Ureter (tissue), 1 donor: Measurements from ENCODE around the gene PADI2. TPM values are rescaled to one million over a fixed set of nuclear protein-coding genes. Genes with fewer than 3 reads are reported as not detected.

Source experiments
- DNase-seq: peaks from one replicate; pipeline ENCODE4 v3.0.0-alpha.2; 2020; ENCODE audit warnings: low spot score
- total RNA-seq: library from RNA; stranded (reverse); gene quantifications from one replicate; pipeline ENCODE4 v1.2.4, GENCODE V29; 2023
- donor health status: DM: yes; HTN: yes; CAD: no.

PADI2 gene
- 1.8 TPM for total RNA-seq

DNA sequence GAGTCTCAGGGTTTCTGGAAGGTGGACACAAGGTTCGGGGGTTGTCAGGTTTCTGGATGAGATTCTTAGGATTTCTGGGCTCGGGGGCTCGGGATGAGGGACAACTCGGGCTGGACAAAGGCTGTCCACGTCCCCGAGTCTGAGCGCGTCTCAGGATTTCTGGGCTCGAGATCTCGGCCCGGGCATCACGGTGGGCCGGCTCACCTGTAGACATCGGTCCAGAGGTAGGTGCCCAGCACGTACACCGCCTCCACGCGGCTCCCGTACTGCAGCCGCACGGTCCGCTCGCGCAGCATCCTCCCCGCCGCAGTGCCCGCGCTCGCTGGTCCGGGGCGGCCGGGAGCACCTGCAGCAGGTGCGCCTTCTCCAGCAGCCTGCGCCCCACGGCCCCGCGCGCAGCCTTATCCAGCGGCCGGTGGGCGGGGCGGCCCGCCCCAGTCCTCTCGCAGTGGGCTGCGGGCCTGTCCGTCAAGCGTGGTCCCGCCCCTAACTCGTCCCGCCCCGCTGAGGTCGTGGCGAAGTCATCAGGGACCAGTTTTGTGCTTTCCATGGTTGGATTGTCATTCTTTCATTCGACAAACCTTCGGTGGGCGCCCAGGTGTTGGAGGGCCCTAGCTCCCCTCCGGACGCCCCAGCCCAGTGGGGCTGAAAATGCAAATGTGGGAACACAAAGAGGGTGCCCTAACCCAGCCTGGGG is at the start of gene PADI2:
TSS of gene PADI2 (minus strand) at position 376 of the 697 bp plus-strand sequence. CDS start at position 296, 80 bp downstream.
- peak; percentile 65 for DNase-seq

DNA sequence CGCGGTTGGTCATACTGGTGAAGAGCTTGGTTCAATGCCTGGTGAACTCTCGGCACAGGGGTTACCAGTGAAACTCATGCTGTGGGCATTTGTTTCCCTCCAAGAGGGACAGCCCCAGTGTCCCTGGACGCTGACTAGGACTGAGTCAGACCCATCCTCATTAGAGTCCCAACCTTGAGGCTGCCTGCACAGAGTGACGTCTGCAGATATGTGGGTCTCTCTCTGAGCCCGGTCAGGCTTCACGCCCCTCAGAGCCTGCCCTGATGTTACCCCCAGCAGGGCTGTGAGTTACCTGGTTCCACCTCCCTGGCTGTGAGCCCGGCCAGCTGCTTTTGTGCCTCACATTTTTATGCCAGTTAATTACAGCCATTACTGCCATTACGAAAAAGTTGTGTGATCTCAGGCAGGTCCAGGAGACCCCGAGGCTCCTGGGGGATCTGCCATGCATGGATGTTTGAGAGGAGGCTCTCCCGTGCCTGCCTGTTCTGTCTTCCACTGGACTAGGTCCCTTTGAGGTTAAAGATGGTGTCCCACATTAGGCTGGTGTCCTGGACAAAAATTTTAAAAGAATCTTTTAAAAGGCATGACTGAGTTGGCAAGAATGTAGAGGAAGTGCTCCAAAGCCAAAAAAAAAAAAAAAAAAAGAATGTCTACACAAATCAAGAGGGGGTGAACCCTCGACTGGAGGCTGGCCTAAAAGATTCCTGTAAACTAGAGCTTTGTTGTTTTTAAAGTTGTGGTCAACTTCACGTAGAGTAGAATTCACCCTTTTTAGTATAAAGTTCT is 49.0 kb upstream of the PADI2 start:
- no peak for DNase-seq

DNA sequence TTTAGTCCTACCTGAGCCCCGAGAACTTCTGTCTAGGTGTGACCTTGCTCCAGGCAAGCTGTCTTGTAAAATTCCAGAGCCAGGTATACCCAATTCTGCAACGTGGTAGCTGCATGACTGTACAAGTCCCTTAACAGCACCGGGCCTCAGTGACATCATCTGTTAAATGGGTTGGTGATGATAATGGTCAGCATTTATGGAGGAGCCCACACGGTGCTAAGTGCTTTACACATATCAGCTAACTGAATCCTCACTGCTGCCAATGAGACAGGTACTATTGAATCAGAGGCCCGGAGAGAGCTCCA is 48.5 kb upstream of the PADI2 start:
- DNase-seq, result no peak

DNA sequence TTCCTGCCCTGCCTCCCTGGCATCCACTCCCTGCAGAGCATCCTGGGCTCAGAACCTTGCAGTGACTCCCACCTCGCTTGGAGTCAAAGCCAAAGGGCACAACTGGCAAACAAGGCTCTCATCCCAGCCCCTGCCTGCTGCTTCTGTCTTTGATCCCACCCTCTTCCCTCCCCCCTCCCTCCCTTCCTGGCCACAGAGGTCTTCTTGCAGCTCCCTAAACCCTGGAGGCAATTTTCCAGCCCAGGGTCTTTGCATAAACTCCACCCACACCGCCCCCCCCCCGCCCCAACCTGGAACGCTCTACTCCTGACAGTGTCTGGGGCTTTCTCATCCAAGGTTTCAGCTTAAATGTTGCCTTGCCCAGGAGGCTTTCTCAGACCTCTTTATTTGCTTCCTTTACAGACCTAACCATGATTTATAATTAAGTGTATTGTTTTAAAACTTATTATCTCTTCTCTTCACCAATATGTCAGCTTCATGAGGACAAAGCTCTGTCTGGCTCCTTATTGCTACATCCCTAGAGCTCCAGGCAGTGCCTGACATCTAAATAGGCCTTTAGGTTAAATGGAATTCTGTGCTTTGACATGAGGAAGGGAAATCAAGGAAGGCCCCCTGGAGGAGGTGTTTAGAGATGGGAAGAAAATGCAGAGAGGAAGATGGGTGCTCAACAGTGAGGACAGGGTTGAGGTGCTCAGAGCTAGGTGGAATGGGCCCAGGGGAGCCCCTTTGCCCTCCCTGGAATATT is 48.0 kb upstream of the PADI2 start:
- DNase-seq, result no peak

DNA sequence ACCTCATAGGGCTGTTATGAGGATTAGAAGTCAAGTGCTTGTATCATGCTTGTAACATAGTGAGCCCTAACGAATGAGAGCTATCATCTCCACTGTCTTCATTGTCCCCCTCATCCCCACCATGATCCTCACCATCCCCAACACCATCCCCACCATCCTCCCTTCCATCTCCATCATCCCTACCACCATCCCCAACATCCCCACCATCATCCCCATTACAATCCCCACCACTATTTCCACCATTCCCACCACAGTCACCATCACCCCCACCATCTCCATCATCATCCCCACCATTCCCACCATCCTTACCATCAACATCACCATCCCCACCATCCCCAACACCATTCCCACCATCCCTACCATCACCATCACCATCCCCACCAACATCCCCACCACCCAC is 46.6 kb upstream of the PADI2 start:
- no peak for DNase-seq

DNA sequence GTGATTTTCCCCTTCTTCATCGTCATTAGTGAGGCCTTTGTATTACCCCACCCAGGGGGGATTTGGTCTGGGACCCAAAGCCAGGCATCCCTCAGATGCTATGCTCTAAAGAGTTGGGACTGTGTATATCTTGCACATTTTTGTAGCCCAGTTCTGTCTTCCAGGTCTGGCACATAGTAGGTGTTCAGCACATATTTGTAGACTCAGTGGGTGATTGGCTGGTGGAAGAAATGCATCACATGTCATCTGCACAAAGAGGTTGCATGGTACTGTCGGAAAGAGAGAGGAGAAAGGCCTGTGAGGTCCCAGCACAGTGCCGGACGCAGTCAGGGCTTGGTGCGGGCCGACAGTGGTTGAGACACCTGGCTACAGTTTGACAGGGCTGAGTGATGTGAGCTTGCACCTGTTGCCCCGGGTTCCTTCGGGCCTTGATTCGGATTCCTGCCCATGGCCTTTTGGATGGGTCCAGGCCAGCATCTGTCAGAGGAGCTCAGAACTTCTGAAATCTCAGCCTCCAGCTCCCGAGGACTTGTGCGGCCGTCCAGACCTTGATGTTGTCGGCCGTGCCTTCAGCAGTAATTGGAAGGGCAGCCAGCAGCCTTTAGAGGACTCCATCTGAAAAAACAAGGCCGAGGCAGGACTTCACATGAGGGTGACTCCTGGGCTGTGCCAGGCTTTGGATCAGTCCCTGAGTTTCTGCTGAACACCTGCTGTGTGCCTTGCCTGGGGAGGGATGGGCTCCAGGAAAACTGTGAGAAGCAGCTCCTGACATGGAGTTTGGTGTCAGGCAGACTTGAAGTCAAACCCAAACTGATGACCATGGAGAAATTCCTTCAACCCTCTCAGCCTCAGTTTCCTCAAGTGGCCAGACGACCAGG is 44.8 kb upstream of the PADI2 start:
- no peak for DNase-seq

DNA sequence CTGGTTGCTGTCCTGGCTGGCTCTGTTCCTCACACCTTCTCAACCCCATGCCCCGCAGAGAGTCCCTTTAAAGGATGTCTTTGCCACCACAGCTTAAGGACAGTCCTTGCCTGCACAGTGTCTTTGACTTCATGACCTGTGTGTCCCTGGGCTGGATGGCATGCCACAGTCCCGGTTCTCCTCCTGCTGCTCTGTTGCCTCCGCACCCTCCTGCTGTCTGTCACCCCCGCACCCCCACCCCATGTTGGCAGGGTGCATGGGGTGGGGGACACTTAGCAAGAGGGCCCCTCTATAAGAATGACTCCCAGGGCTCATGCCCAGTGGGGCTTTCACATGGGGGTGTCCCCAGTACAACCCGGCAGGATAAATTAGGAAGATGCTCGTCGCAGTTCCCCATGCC is 44.1 kb upstream of the PADI2 start:
- DNase-seq, result no peak

DNA sequence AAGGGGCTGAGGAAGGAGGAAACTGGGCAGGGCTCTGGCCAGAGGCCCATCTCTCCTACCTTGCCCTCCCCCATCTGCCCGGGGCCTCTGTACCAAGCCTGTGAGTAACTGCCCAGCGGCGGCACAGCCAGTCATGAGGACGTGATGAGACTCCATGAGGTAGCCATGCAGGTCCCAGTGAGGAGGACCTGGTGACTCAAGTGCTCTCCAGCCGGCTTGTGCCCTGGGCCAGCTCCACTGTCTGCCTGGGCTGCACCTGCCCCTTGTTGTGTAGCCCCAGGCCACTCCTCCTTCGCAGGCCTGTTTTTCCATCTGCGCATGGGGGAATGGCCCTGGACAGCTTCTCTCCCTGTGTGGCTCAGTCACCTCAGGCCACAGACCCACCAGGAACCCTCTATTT is 43.7 kb upstream of the PADI2 start:
- DNase-seq, result peak; percentile 40

DNA sequence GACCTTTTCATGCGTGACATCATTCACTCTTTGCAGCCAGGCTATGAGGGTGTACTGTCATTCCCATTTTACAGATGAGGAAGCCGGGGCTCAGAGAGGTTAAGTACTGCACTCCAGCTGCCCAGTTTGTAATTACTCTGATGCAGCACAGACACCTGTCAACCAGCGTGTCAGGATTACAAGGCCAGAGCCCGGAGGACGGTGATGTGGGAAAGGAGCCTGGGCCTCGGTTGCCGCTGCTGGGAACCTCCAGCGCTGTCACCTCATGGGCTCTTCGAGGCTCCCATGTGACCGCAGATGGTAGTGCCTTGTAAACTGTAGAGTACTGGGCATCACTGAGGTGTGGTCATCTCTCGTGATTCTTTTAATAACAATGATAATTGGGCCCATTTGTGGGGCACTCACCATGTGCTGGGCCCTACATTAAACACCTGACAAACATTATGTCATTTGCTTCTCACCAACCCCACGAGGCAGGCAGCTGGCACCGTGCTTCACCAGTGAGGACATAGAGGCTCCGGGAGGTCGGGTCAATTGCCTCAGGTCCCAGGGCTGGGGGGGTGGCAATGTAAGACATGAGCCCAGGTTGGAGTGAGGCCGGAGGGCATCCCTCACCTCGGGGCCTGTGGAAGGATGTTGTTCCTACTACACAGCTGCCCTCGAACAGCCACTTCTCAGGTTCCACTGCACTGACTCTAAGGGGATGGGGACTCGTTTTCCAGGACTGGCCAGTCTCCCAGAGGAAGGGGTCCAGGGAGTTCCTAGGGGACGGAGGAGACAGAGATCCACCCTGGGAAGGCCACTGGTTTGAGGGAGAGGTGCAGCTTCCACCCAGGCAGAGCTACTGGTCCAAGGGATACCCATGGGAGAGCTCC is 42.9 kb upstream of the PADI2 start:
- DNase-seq, result peak; percentile 32

DNA sequence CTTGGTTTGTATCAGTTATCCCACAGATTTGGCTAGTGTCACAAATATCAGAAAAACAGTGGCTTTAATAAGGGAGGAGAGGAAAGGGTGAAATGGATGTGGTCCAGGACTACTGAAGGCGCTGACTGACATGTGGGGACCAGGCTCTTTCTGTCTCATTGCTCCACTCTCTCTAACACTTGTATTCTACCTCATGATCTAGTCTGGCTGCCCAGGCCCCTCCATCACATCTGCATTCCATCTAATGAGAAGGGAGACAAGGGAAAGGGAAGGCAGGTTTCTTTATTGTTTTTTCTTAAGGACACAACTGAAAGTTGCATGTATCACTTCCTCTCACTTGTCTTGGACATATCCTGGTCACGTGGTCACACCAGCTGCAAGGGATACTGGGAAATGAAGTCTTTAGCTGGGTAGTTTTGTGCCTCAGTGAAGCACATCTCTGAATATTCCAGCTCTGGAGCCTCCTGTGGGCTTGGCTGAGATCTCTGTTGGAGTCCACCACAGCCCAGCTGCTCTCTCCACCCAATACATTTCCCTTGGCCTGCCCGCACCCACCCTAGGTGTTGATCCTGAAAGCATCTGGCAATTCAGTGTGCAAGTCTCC is 42.0 kb upstream of the PADI2 start:
- DNase-seq, result peak; percentile 20

DNA sequence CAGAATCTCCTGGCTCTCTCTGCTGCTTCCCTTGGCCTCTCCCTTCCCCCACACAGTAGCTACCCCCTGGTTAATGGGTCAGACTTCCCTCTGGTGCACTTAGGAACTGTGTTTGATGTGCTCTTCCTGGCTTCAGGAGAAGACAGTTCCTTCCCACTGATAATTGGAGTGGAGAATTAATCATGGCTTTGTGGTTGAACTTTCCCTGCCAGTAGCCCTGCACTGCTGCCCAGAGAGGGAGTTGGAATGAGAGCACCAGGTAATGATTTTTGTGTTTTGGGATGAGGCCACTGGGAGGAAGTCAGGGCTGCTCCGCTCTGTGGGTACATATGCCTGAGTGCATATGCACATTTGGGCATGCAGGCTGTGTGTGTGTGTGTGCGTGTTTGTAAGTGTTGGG is 39.7 kb upstream of the PADI2 start:
- peak; percentile 31 for DNase-seq

DNA sequence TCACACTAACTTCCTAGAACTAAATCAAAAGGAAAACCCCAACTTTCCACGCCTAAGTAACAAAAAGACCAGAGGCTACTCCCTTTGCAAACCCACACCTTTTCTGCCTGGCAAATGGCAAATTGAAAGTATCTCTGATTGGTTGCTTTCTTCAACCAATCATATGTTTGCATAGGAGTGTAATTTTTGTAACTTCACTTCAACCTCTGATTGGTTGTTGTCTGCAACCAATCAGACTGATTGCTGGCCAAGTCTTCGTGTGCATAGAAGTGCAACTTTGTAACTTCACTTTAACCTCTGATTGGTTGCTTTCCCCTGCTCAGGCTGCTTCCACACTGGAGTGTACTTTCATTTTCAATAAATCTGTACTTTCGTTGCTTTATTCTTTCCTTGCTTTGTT is 36.9 kb upstream of the PADI2 start:
- no peak for DNase-seq

DNA sequence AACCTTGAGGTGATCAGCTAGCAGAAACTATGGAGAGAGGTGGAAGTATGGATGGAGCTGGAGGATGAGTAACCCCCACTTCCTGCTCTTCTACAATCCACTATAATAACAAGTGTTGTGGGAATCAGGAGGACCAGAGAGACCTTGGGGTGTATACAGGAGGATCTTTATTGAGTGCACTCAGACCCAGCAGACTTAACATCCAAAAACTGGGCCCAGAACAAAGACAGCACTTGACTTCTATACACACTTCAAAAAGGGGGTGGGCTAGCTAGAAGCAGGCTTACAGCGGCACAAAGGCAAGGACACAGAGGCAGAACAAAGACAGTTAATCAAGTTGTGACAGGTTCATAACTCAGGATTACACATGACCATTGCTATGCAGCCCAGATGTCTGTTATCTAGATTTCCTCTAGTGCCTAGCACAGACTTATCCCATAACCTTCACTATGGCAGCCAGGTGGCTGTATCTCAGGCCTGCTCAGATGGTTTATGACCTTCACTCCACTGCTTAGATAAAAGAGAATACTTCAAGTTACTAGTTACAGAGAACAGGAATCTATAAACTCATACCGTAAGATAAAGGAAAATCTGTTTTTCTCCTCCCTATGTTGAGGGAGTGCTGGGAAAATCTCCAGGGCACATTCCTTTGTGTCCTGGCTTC is 36.1 kb upstream of the PADI2 start:
- DNase-seq, result no peak

DNA sequence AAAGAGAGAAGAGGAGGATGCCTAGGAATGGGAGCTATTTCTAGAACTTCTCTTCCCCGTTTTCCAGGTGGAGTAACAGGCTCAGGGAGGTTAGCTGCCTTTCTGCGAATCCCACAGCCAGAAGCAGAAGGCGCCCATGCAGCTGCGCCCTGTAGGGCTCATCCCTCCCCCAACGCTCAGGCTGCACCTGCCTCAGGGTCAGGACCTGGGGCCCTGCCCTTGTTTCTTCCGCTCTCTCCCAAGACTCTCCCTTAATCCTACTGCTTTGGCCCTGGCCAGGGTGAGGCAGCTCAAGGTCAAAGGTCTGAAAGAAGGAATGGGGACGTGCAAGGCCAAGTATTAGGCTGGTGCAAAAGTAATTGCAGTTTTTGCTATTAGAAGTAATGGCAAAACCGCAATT is 30.5 kb upstream of the PADI2 start:
- no peak for DNase-seq

DNA sequence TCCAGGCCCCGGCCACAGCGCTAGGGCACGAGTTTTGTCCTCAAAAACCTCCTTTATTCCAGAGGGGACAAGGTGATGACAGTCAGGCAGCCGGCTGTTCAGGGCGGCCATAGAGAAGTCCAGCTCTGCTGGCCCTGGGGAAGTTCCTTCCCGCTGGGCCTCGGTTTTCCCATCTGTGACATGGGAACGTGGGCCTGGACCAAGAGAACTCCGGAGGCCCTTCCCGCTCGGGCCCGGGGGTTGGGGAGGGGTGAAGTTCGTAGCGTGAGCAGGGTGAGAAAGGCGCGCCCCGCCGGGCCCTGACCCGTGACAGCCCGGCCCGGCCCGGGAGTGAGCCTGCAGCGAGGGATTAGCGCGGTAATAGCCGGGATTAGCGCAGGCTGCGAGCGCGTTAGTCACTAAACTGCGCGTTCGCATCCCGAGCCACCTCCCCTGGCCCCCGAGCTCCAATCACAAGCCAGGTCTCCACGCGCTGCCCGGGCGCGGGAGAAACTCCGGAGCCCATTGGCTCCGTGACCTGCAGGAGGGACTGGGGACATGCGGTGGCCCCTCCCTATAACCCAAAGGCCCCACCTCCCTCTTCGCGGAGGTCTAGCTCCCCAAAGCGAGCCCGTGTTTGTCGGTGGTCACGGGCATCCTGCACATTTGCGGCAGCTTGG is 29.8 kb upstream of the PADI2 start:
- DNase-seq, result no peak

DNA sequence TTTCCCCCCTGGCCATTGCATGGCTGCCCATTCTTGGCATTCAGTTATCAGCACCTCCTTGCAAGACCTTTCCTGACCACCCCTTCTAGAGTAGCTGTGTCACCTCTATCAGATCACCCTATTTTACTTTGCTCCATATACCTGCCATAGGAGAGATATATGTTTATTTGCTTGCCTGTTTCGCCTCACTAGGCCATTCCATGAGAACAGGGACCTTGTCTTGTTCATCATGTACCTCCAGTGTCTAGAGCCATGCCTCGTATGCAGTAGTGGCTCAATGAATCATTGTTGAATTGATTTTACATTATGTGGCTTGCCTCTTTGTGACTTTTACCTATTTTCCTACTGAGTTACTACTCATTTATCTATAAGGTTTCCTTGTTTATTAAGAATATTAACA is 26.4 kb upstream of the PADI2 start:
- no peak for DNase-seq

DNA sequence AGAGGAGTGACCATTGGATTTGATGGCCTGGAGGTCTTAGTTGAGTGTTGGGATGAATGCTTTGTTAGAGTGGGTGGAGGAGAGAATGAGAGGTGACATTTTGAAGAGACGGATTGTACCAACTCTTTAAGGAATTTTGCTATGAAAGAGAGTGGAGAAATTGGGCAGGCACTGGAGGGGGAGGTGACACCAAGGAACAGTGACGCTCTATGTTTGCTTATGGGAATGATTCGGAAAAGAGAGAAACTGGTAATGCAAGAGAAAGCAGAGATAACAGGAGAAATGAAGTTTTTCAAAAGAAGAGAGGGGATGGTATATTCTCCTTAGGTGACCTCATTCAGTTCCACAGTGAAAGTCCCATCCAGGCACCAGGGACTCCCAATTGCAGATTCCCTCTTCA is 24.5 kb upstream of the PADI2 start:
- DNase-seq, result no peak

DNA sequence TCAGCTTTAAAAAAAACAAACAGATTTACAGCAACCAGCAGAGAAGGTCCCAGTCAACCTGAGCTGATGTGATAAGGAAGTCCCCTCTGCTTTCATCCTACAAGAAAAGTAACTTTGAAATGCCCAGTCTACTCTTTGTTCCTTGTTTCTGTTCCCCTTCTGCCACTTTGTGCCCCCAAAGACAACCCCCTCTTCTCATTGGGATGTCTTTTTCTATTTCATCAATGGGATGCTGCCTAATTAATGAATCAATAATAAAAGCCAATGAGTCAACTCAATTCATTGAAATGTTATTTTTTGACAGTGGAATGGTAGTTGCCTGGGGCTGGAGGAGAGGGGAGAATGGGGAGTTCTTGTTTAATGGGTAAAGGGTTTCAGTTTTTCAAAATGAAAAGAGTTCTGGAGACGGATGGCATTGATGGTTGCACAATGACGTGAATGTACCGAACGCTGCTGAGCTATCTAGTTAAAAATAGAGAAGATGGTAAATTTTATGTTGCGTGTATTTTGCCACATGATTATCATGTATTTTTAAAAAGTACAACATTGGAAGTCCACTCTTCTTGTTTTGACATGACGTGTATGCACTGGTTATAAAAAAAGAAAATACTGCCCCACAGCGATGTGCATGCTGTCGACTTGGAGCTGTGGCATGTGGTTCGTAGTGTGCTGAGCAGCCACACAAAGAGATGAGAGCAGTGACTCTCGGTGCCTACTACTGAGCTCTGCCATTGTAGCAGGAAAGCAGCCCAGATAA is 22.4 kb upstream of the PADI2 start:
- no peak for DNase-seq

DNA sequence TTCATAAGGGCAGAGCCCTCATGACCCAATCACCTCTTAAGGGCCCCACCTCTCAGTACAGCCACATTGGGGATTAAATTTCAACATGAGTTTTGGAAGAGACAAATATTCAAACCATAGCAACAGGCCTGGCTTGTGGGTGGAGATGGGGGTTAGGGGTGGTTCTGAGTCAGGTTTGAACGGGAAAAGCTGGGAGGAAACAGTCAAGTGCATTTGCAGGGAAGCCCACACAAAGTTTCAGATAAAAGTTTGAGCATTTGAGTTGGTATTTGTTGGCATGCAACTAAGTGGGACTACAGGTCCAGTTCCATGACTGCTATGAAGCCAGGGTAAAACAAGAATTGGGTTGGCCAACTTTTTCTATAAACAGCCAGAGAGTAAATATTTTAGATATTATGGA is 21.0 kb upstream of the PADI2 start:
- DNase-seq, result no peak
